Measurements from ENCODE around the gene PPP1R15B. TPM values are rescaled to one million over a fixed set of nuclear protein-coding genes. Genes with fewer than 3 reads are reported as not detected.

Gene PPP1R15B
- polyA plus RNA-seq, result 21.6 and 22.4 TPM in 2 replicates

DNA sequence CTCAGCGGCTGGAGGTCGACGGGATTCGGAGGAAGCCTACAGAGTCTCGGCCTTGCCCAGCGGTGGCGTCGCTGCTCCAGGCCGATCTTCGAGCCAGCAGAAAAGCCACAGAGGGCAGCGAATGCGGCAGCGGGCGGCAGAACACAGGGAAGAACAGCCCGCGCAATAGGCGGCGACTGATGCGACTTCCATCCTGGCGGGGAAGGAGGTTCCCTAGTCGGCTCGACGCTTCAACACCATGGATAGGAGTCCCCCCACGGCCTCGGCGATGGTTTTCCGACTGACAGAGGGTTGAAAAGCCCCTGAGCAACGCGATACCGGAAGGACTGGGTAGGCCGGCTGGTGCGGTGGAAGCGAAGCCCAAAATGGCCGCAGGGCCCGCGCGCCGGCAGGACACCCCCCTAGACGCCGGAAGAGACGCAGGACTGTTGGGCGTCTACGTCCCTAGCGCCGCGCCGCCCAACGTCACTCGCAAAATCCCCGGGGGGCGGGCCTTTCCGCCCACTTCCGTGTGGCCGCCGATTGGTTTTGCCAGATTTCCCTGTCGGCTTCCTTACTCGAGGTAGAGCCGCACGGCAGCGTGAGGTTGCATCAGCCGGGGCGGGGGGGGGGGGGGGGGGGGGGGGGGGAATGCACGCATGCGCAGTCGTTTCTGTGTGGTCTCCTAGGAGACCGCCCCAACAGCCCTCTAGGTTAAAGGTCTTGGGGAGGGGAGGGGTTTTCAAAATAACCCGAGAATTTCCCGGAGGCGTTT lies at the start of gene PPP1R15B:
PPP1R15B (minus strand) TSS at position 367 of the 754 bp plus-strand sequence. CDS start 406 bp downstream, outside the sequence.

DNA sequence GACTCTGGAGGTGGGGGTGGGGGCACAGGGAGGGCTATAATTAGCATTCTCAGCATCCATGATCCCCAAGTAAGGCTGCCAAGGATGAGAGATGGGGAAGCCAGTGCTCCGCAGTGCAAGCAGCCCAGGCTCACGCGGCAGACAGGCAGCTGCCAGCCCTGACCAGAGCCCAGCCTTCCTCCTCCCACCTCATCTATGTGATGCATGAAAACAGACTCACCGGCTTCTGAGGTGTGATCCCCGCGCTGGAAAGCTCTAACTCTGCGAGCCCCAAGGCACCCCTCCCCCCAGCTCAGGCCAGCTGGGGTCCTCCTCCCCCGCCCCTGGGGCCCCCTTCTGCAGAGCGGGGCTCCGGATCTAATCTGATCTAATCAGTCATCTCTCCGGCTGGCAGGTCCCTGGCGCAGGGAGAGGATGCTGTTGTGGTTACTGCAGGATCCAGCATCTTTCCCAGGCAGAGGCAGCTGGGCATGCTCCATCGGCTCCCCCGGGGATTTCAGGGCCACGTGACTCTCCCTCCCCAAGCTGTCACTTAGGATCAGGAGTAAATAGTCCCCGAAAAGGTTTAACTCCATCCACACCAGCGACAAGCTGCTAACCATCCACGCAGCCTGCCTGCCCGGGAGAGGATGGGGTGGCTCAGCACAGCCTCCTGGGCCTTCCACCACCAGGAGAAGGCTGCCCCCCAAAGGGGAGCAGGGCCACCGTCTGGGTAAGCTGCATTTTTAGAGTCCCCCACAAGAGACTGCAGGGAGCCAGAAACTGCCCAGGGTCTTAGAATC lies 52.0 kb downstream of the PPP1R15B start, which contains the start of gene PLEKHA6:
PLEKHA6 (minus strand) TSS at position 456 of the 782 bp plus-strand sequence. CDS start 86,202 bp downstream, outside the sequence.

Other genes starting within 250 kb of the PPP1R15B start
- not detected in 2 replicates for gene REN, start 245.5 kb downstream of the PPP1R15B start, polyA plus RNA-seq
- gene KISS1, start 215.3 kb downstream of the PPP1R15B start, polyA plus RNA-seq, result not detected in 2 replicates
- gene GOLT1A, start 197.8 kb downstream of the PPP1R15B start, polyA plus RNA-seq, result 199 and 201 TPM in 2 replicates
- 3.3 and 4.9 TPM in 2 replicates for gene PLEKHA6, start 51.9 kb downstream of the PPP1R15B start, polyA plus RNA-seq
- gene PIK3C2B, start 83.0 kb upstream of the PPP1R15B start, polyA plus RNA-seq, result 2.0 and 2.7 TPM in 2 replicates
- gene MDM4, start 104.6 kb upstream of the PPP1R15B start, polyA plus RNA-seq, result 21.7 and 22.9 TPM in 2 replicates